Measurements from ENCODE around the gene FHOD3. TPM values are rescaled to one million over a fixed set of nuclear protein-coding genes. Genes with fewer than 3 reads are reported as not detected.

Gene FHOD3
- polyA plus RNA-seq, 1 experiment, result 41.1 TPM

- CTCF ChIA-PET, result no interaction called here
- POLR2A ChIA-PET, result no interaction called here
- H3K27me3 ChIP-seq (ENCODE audit: control insufficient read depth, insufficient read depth, low read length), result no peaks in the 10 kb centered on the region
Observed at GRCh38 chr18:36424741-36425142, 127.2 kb downstream of the FHOD3 start.

GRCh38 chr18:36427369-36427768, 129.9 kb downstream of the FHOD3 start:
- no peak overlapping the region for H3K27ac ChIP-seq (ENCODE audit: low read depth, low read length)
- no peaks in the 10 kb centered on the region for H3K27me3 ChIP-seq (ENCODE audit: control insufficient read depth, insufficient read depth, low read length)
- DNase-seq (ENCODE audit: low read depth, low spot score), result no peak
- TF ChIP-seq, protein P1, sequence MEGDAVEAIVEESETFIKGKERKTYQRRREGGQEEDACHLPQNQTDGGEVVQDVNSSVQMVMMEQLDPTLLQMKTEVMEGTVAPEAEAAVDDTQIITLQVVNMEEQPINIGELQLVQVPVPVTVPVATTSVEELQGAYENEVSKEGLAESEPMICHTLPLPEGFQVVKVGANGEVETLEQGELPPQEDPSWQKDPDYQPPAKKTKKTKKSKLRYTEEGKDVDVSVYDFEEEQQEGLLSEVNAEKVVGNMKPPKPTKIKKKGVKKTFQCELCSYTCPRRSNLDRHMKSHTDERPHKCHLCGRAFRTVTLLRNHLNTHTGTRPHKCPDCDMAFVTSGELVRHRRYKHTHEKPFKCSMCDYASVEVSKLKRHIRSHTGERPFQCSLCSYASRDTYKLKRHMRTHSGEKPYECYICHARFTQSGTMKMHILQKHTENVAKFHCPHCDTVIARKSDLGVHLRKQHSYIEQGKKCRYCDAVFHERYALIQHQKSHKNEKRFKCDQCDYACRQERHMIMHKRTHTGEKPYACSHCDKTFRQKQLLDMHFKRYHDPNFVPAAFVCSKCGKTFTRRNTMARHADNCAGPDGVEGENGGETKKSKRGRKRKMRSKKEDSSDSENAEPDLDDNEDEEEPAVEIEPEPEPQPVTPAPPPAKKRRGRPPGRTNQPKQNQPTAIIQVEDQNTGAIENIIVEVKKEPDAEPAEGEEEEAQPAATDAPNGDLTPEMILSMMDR (IDR thresholded peaks at IDR 0.05; ENCODE audit: low read depth, low read length), result no peak
- no peaks in the 10 kb centered on the region for H3K9me3 ChIP-seq (ENCODE audit: control insufficient read depth, insufficient read depth, low read length)
- ChIA-PET POLR2A (no interaction called here), CTCF (no interaction called here)
- no peak overlapping the region for H3K4me3 ChIP-seq (ENCODE audit: low read depth, low read length)

More at GRCh38 chr18:36424741-36425142, 127.2 kb downstream of the FHOD3 start:
- H3K9me3 ChIP-seq (ENCODE audit: control insufficient read depth, insufficient read depth, low read length), result no peaks in the 10 kb centered on the region
- H3K4me3 ChIP-seq (ENCODE audit: low read depth, low read length), result no peak overlapping the region
- no peak for DNase-seq (ENCODE audit: low read depth, low spot score)
- TF ChIP-seq, protein P1 (IDR thresholded peaks at IDR 0.05; ENCODE audit: low read depth, low read length), result no peak
- no peak overlapping the region for H3K27ac ChIP-seq (ENCODE audit: low read depth, low read length)

GRCh38 chr18:36427831-36428230, 130.3 kb downstream of the FHOD3 start:
- ChIA-PET POLR2A (no interaction called here), CTCF (no interaction called here)
- no peaks in the 10 kb centered on the region for H3K9me3 ChIP-seq (ENCODE audit: control insufficient read depth, insufficient read depth, low read length)
- H3K27me3 ChIP-seq (ENCODE audit: control insufficient read depth, insufficient read depth, low read length), result no peaks in the 10 kb centered on the region
- DNase-seq (ENCODE audit: low read depth, low spot score), result no peak
- no peak overlapping the region for H3K4me3 ChIP-seq (ENCODE audit: low read depth, low read length)
- no peak overlapping the region for H3K27ac ChIP-seq (ENCODE audit: low read depth, low read length)
- TF ChIP-seq, protein P1 (IDR thresholded peaks at IDR 0.05; ENCODE audit: low read depth, low read length), result no peak

DNA sequence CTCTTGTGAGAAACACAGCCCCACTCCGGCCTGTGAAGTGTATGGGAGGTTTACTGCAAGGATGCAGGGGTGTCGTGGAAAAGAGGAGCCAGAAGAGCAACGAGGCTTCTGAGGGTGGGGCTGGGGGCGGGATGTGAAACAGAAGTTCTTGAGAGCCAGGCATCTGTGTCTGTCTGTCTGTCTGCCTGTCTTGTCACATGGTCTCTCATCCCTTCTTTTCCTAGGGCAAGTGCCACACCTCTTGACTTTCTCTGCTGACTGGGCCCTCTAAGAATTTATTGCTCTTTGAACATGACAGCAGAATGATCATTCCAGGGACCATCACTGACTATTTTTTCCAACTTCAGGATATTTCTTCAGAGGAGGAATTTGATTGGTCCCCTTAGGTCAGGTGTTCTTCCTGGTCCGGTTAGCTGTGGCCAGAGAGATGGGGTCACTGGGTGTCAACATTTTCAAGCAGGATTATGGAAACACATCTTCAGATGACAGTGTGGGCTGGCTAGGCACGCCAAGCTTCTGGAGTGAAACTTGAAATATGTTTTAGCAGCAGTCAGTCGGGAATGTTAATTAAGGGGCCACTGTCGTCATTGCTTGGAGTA, 131.0 kb downstream of the FHOD3 start:
- no peak for DNase-seq (ENCODE audit: low read depth, low spot score)
- ChIA-PET POLR2A (no interaction called here), CTCF (no interaction called here)

DNA sequence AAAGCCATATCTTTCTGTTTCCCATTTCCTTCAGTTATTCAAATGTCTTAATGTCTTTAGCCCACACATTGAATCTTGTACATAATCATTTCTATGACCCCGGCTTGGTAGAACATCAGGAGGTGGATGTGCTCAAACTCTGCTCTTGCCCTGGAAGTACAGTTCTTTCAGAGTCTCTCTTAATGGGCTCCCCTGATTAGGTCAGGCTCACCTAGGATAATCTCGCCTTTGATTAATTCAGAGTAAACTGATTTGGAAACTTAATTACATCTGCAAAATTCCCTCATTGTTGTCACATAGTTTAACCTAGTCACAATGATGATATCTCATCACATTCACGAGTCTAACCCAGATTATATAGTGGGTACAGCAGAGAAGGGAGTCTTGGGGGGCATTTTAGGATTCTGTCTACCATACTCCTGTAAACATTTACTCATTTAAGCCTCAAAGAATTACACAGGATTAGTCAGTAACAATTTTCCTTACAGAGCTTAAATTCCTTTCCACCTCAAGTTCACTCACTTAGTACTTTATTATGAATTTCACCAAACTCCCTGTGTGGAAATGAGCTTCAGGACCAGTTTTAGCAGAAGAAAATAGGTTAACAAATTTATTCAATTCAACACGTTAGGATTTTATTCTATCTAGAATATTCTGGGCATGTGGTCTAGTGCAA, 135.5 kb downstream of the FHOD3 start:
- ChIA-PET POLR2A (no interaction called here), CTCF (interaction anchor here (1.5 kb wide), 1 partner anchor 21 kb away, joined by 5 read pairs; no protein-coding TSS in a partner anchor)

More for the DNA sequence above, 131.0 kb downstream of the FHOD3 start:
- no peak overlapping the region for H3K27ac ChIP-seq (ENCODE audit: low read depth, low read length)
- TF ChIP-seq, protein P1 (IDR thresholded peaks at IDR 0.05; ENCODE audit: low read depth, low read length), result no peak
- no peaks in the 10 kb centered on the region for H3K27me3 ChIP-seq (ENCODE audit: control insufficient read depth, insufficient read depth, low read length)
- no peaks in the 10 kb centered on the region for H3K9me3 ChIP-seq (ENCODE audit: control insufficient read depth, insufficient read depth, low read length)
- H3K4me3 ChIP-seq (ENCODE audit: low read depth, low read length), result no peak overlapping the region

More for the DNA sequence above, 135.5 kb downstream of the FHOD3 start:
- H3K27ac ChIP-seq (ENCODE audit: low read depth, low read length), result no peak overlapping the region
- H3K9me3 ChIP-seq (ENCODE audit: control insufficient read depth, insufficient read depth, low read length), result no peaks in the 10 kb centered on the region
- no peak for DNase-seq (ENCODE audit: low read depth, low spot score)
- H3K4me3 ChIP-seq (ENCODE audit: low read depth, low read length), result no peak overlapping the region
- TF ChIP-seq, protein P1 (IDR thresholded peaks at IDR 0.05; ENCODE audit: low read depth, low read length), result no peak
- H3K27me3 ChIP-seq (ENCODE audit: control insufficient read depth, insufficient read depth, low read length), result no peaks in the 10 kb centered on the region

Data from AG04450 (cell line).